ENCODE data around the gene RUNX2. TPM values are rescaled to one million over a fixed set of nuclear protein-coding genes. Genes with fewer than 3 reads are reported as not detected.

RUNX2 gene
- total and polyA plus RNA-seq, 2 of the 8 experiments (the other 6 are each of a cell fraction or from before 2014, with no cell fraction given): 0.26 to 1.2 TPM

- CTCF ChIA-PET (ENCODE audit: partially characterized antibody): interaction anchor here (0.8 kb wide), 1 partner anchor 71 kb away, joined by 3 read pairs; no protein-coding TSS in a partner anchor
- Histone ChIP-seq H2BK12ac (ENCODE audit: low read depth, low read length) (no peak overlapping the region), H3K9ac (replicated peaks in 1 of 4; ENCODE audit: extremely low read depth in 1 of 4, low read depth in 3 of 4, low read length in 3 of 4) (no peak overlapping the region), H2BK120ac (replicated peaks; ENCODE audit: low read depth, low read length) (no peak overlapping the region), H2AFZ (ENCODE audit: low read length) (no peak overlapping the region), H3K4me3 (ENCODE audit: extremely low read depth in 1 of 4, insufficient read depth in 2 of 4, low read depth in 3 of 4, low read length in 4 of 4) (no peak overlapping the region), H3K79me1 (ENCODE audit: low read depth, low read length) (no peaks in the 10 kb centered on the region; the same call in 1 of the 2 replicates), H3K36me3 (ENCODE audit: control insufficient read depth in 2 of 4, insufficient read depth in 4 of 4, low read length in 3 of 4) (no peaks in the 10 kb centered on the region), H2BK5ac (ENCODE audit: low read depth, low read length) (no peak overlapping the region), H3K27ac (ENCODE audit: low read depth, low read length) (no peak overlapping the region), H4K5ac (ENCODE audit: insufficient read length, low read depth, low read length) (no peak overlapping the region), H3K23me2 (ENCODE audit: low read depth, low read length) (no peaks in the 10 kb centered on the region), H3K4me2 (ENCODE audit: insufficient read depth in 1 of 2, low read depth in 2 of 2, low read length in 2 of 2) (no peak overlapping the region), H3K23ac (ENCODE audit: insufficient read length) (no peak overlapping the region), H3K79me2 (ENCODE audit: control insufficient read depth in 1 of 2, insufficient read depth in 2 of 2, low read length in 2 of 2) (peaks cover 0 to 19% of the 10 kb centered on the region in 2 experiments; a peak in 2 of 4 replicates), H4K20me1 (replicated peaks in 1 of 2; ENCODE audit: control insufficient read depth in 1 of 2, insufficient read depth in 2 of 2, low read length in 2 of 2) (no peaks in the 10 kb centered on the region), H4K91ac (replicated peaks; ENCODE audit: insufficient read length, low read length) (no peak overlapping the region), H2BK15ac (ENCODE audit: low read length) (no peak overlapping the region), H3K9me3 (ENCODE audit: insufficient read depth in 2 of 2, low read depth in 1 of 2, low read length in 1 of 2) (no peaks in the 10 kb centered on the region), H4K8ac (ENCODE audit: extremely low read depth, insufficient read depth, low read length) (no peak overlapping the region), H3K18ac (ENCODE audit: extremely low read depth, low read length) (no peak overlapping the region), H3K56ac (replicated peaks; ENCODE audit: insufficient read length, low read depth, low read length) (no peak overlapping the region), H3K14ac (ENCODE audit: insufficient read length) (no peak overlapping the region), H2BK20ac (ENCODE audit: low read length) (no peak overlapping the region), H3K4ac (replicated peaks; ENCODE audit: insufficient read length, low read depth, low read length) (no peak overlapping the region), H3K27me3 (replicated peaks in 1 of 4; ENCODE audit: control insufficient read depth in 3 of 4, extremely low read depth in 1 of 4, insufficient read depth in 3 of 4, low read length in 3 of 4) (no peaks in the 10 kb centered on the region), H2AK5ac (ENCODE audit: low read depth, low read length) (no peak overlapping the region), H3K4me1 (replicated peaks in 1 of 4; ENCODE audit: control insufficient read depth in 3 of 4, insufficient read depth in 4 of 4, low read length in 3 of 4) (no peaks in the 10 kb centered on the region)
- TF ChIP-seq SP2 (IDR thresholded peaks at IDR 0.05; ENCODE audit: low read length): no peak
- TF ChIP-seq TAF7 (optimal IDR thresholded peaks at IDR 0.05; ENCODE audit: borderline replicate concordance, low read depth, low read length): no peak
- TF ChIP-seq HDAC2 (IDR thresholded peaks at IDR 0.05; ENCODE audit: borderline replicate concordance in 1 of 2, low read depth in 2 of 2, low read length in 2 of 2): no peak
- no peak for TF ChIP-seq RFX5 (IDR thresholded peaks at IDR 0.05; ENCODE audit: borderline replicate concordance, low read depth, low read length)
- no peak for TF ChIP-seq MAX (IDR thresholded peaks at IDR 0.05)
- TF ChIP-seq KDM4A (IDR thresholded peaks at IDR 0.05; ENCODE audit: low read depth, low read length, severe bottlenecking): no peak
- no peak for TF ChIP-seq ATF2 (IDR thresholded peaks at IDR 0.05; ENCODE audit: low read length)
- no peak for TF ChIP-seq SAP30 (IDR thresholded peaks at IDR 0.05; ENCODE audit: insufficient read depth, insufficient replicate concordance, low read length)
- POLR2A ChIA-PET (ENCODE audit: partially characterized antibody): interaction anchor here (3.5 kb wide), 1 partner anchor 10 kb away, joined by 20 read pairs; the partner anchor contains the start of gene SUPT3H
- DNase-seq (ENCODE audit: low read depth in 1 of 2, low spot score in 2 of 2) (no peak), FAIRE-seq (no peak)
These were observed 39.9 kb downstream of the RUNX2 start for GRCh38 chr6:45367999-45368398.

All from H1 (cell line).